ENCODE measurements around the gene NME9. TPM values are rescaled to one million over a fixed set of nuclear protein-coding genes. Genes with fewer than 3 reads are reported as not detected.
A peak's percentile ranks its signal among the peaks of the same experiment; 100 is the strongest.

Gene NME9
- total RNA-seq, 2 donors from 2014 or later = 3.2 TPM; not detected in 1

DNA sequence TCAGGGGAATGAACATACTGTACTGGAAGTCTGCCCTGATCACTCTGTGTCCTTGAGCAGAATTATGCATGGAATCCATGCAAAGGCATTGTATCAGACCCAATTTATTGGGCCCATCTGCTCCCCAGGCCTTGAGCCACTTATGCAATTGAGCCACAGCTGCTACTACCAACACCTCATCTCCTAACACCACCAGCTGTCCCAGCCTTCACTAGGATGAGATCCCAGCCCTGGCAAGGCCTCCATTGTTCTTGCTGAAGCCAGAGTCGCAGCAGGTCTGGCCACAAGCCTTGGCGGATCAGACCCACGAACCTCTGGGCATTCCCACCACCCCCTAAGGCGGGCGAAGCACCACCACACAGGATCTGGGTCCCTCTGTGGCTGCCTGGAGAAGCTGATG lies 9.2 kb upstream of the NME9 start:
- 91% methylated on average over 5 of the region's 5 CpGs for WGBS
- H3K4me3 ChIP-seq = no peak overlapping the region
- no peaks in the 10 kb centered on the region for H3K4me1 ChIP-seq (replicated peaks)
- H3K27ac ChIP-seq = no peak overlapping the region
- intact Hi-C loops (cut with DNase I) = no loop called here
- TF ChIP-seq POLR2A (IDR thresholded peaks at IDR 0.05) (no peak), POLR2AphosphoS5 (IDR thresholded peaks at IDR 0.05) (no peak)
- TF ChIP-seq, protein P1, sequence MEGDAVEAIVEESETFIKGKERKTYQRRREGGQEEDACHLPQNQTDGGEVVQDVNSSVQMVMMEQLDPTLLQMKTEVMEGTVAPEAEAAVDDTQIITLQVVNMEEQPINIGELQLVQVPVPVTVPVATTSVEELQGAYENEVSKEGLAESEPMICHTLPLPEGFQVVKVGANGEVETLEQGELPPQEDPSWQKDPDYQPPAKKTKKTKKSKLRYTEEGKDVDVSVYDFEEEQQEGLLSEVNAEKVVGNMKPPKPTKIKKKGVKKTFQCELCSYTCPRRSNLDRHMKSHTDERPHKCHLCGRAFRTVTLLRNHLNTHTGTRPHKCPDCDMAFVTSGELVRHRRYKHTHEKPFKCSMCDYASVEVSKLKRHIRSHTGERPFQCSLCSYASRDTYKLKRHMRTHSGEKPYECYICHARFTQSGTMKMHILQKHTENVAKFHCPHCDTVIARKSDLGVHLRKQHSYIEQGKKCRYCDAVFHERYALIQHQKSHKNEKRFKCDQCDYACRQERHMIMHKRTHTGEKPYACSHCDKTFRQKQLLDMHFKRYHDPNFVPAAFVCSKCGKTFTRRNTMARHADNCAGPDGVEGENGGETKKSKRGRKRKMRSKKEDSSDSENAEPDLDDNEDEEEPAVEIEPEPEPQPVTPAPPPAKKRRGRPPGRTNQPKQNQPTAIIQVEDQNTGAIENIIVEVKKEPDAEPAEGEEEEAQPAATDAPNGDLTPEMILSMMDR (IDR thresholded peaks at IDR 0.05) = no peak
- DNase-seq (ENCODE audit: low spot score) = no peak
- no peaks in the 10 kb centered on the region for H3K9me3 ChIP-seq
- H3K27me3 ChIP-seq (replicated peaks; ENCODE audit: insufficient read depth) = no peaks in the 10 kb centered on the region
- H3K36me3 ChIP-seq = no peaks in the 10 kb centered on the region

DNA sequence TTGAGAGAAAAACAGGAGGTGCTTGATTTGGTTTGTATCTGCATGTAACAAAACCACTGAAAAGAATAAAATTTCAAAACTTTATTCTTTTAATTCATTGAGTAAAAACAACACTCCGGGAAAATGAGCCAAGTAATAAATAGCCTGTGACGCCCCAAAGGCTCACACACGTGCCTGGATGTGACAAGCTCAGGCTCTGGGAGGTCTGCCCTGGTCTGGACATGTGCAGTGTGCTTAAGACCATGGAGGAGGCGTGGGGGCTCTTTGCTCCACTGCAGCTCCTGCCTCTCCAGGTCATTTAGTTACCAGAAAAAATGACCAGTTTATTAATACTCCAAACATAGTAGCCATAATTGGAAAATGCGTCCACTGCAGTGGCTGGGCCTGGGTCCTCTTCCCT lies 8.6 kb upstream of the NME9 start:
- no peak overlapping the region for H3K4me3 ChIP-seq
- H3K4me1 ChIP-seq (replicated peaks) = no peaks in the 10 kb centered on the region
- no peaks in the 10 kb centered on the region for H3K9me3 ChIP-seq
- intact Hi-C loops (cut with DNase I) = no loop called here
- no peak overlapping the region for H3K27ac ChIP-seq
- 47% methylated on average over 5 of the region's 5 CpGs for WGBS
- no peaks in the 10 kb centered on the region for H3K36me3 ChIP-seq
- no peaks in the 10 kb centered on the region for H3K27me3 ChIP-seq (replicated peaks; ENCODE audit: insufficient read depth)
- TF ChIP-seq, protein P1 (IDR thresholded peaks at IDR 0.05) = no peak
- no peak for TF ChIP-seq POLR2A (IDR thresholded peaks at IDR 0.05)
- no peak for TF ChIP-seq POLR2AphosphoS5 (IDR thresholded peaks at IDR 0.05)
- no peak for DNase-seq (ENCODE audit: low spot score)

DNA sequence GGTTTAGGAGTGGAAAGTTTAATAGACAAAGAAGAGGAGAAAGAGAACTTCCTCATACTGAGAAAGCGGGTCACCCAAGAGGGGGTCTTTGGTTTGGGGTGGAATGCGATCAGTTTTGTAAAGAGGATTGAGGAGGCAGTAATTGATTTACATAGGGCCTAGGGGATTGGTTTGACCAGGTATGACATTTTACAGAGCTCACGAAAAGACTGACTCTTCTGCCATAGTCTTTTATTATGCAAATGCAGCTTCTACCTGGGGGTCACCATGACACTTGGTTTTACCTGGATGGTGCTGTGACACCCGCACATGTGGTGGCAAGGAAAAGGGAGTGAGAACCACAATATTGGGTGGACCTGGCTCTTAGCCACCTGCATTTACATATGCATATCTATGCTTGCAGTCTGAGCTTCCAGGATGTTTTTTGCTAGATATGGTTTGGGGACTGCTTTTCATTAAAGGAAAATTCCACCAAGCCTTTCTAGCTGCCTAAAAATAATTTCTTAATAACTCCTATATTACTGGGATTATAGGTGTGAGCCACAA lies 6.9 kb upstream of the NME9 start:
- intact Hi-C loops (cut with DNase I) = no loop called here
- no peaks in the 10 kb centered on the region for H3K27me3 ChIP-seq (replicated peaks; ENCODE audit: insufficient read depth)

DNA sequence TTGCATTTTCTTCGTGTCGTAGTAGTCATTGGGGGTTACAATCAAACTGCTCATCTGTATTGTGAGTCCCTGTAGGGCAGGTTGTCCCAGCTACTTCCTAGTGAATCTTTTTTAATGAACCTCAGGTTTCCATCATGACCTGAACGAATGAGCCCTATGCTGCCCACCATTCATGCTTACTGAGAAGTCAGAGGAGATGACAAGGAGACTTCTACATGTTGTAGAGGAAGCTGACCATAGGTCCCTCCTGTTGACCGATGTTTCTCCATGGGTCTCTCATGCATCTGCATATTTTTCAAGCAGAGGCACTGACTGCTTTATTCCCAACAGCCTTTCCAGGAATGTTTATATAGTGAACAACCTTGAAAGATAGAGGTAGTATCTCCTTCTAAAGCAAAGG lies 5.0 kb upstream of the NME9 start:
- H3K36me3 ChIP-seq = no peaks in the 10 kb centered on the region
- TF ChIP-seq, protein P1 (IDR thresholded peaks at IDR 0.05) = no peak
- TF ChIP-seq POLR2A (IDR thresholded peaks at IDR 0.05) = no peak
- intact Hi-C loops (cut with DNase I) = loop anchor here (5.0 kb wide), 1 partner anchor 88 kb away; no protein-coding TSS in a partner anchor
- no peaks in the 10 kb centered on the region for H3K4me1 ChIP-seq (replicated peaks)
- WGBS = 82% methylated on average over 4 of the region's 4 CpGs
- no peaks in the 10 kb centered on the region for H3K9me3 ChIP-seq
- no peak overlapping the region for H3K27ac ChIP-seq
- no peaks in the 10 kb centered on the region for H3K27me3 ChIP-seq (replicated peaks; ENCODE audit: insufficient read depth)
- H3K4me3 ChIP-seq = no peak overlapping the region
- no peak for DNase-seq (ENCODE audit: low spot score)

More for the DNA sequence above, 6.9 kb upstream of the NME9 start:
- no peak for DNase-seq (ENCODE audit: low spot score)
- TF ChIP-seq, protein P1 (IDR thresholded peaks at IDR 0.05) = no peak
- no peak for TF ChIP-seq POLR2A (IDR thresholded peaks at IDR 0.05)
- no peak for TF ChIP-seq POLR2AphosphoS5 (IDR thresholded peaks at IDR 0.05)
- Histone ChIP-seq H3K4me3 (no peak overlapping the region), H3K27ac (no peak overlapping the region), H3K4me1 (replicated peaks) (no peaks in the 10 kb centered on the region), H3K36me3 (no peaks in the 10 kb centered on the region), H3K9me3 (no peaks in the 10 kb centered on the region)
- WGBS = 93% methylated on average over 4 of the region's 4 CpGs

DNA sequence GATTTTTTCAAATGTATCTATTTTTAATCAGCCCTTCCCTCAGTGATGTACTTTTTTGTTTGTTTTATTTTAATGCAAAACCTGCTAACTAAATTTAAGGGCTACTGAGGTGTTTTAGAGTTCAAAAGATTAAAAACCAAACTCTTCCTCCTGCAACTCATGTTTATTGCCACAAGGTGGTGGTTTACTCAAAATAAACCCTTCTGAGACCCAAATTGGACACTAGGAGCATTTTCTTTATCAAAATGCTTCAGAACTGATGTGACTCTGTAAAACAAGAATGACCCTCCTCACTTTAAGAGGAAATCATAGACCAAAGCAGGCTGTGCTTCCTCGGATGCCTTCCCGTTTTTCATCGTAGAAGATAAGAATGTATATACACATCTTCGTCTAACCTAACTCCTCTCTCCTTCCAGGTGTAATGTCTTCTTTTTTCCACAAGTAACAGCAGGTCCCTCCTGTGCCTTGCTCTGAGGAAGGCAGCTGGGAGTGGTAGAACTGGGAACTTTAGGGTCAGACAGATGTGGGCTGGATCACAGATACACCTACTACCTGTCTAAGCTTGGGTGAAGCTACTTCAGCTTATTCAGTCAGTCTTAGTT lies 2.9 kb upstream of the NME9 start:
- no peak for DNase-seq (ENCODE audit: low spot score)
- no peaks in the 10 kb centered on the region for H3K9me3 ChIP-seq
- no peak overlapping the region for H3K4me3 ChIP-seq
- H3K36me3 ChIP-seq = no peaks in the 10 kb centered on the region
- no peak overlapping the region for H3K27ac ChIP-seq
- H3K4me1 ChIP-seq (replicated peaks) = no peaks in the 10 kb centered on the region
- TF ChIP-seq, protein P1 (IDR thresholded peaks at IDR 0.05) = peak in 3 of 4 experiments; percentile 42 to 72 (median 59)
- TF ChIP-seq POLR2AphosphoS5 (IDR thresholded peaks at IDR 0.05) (no peak), POLR2A (IDR thresholded peaks at IDR 0.05) (no peak)
- H3K27me3 ChIP-seq (replicated peaks; ENCODE audit: insufficient read depth) = no peaks in the 10 kb centered on the region
- intact Hi-C loops (cut with DNase I) = loop anchor here (5.0 kb wide), 1 partner anchor 90 kb away; no protein-coding TSS in a partner anchor
- 27% methylated on average over 4 of the region's 4 CpGs for WGBS
